Measurements from ENCODE around the gene OR2H2.

Gene OR2H2

DNA sequence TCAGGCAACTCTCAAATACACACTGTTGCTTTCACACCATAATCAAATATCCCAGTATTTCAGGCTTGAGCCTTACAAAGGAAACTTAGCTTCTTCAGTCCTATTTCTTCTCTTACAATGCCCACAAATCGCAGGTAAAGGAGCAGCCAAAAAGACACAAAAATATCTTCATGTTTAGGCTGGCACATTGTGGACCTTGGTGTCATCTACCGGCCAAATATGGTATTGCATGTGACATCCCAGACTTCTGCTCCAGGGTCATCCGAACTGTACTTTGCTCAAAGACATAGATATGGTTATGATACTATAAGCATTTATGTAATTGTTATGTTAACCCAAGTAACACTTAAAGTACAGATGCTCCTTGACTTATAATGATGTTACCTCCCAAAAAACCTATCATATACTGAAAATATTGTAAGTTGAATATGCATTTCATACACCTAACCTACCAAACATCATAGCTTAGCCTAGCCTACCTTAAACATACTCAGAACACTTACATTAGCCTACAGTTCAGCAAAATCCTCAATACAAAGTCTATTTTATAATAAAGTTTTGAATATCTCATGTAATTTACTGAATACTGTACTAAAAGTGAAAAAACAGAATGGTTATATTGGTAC is 4.6 kb downstream of the OR2H2 start:
- no peak for TF ChIP-seq POLR2AphosphoS5 (IDR thresholded peaks at IDR 0.05; ENCODE audit: low read depth, low read length)
- no peak for TF ChIP-seq TAF1 (IDR thresholded peaks at IDR 0.05; ENCODE audit: borderline replicate concordance, insufficient read depth, low read length)
- no peak for TF ChIP-seq REST (IDR thresholded peaks at IDR 0.05; ENCODE audit: insufficient read depth in 1 of 2, low read depth in 2 of 2, low read length in 2 of 2)
- TF ChIP-seq FOXP2 (optimal IDR thresholded peaks at IDR 0.05; ENCODE audit: borderline replicate concordance, extremely low read depth, extremely low read length, insufficient read depth): no peak
- no peak for TF ChIP-seq SIN3A (IDR thresholded peaks at IDR 0.05; ENCODE audit: borderline replicate concordance, insufficient read depth, low read length)

- TF ChIP-seq SIN3A (IDR thresholded peaks at IDR 0.05; ENCODE audit: borderline replicate concordance, insufficient read depth, low read length) (no peak), TAF1 (IDR thresholded peaks at IDR 0.05; ENCODE audit: borderline replicate concordance, insufficient read depth, low read length) (no peak), POLR2AphosphoS5 (IDR thresholded peaks at IDR 0.05; ENCODE audit: low read depth, low read length) (no peak), REST (IDR thresholded peaks at IDR 0.05; ENCODE audit: insufficient read depth in 1 of 2, low read depth in 2 of 2, low read length in 2 of 2) (no peak), FOXP2 (optimal IDR thresholded peaks at IDR 0.05; ENCODE audit: borderline replicate concordance, extremely low read depth, extremely low read length, insufficient read depth) (no peak)
These were observed 5.4 kb downstream of the OR2H2 start for GRCh38 chr6:29590218-29590808.

DNA sequence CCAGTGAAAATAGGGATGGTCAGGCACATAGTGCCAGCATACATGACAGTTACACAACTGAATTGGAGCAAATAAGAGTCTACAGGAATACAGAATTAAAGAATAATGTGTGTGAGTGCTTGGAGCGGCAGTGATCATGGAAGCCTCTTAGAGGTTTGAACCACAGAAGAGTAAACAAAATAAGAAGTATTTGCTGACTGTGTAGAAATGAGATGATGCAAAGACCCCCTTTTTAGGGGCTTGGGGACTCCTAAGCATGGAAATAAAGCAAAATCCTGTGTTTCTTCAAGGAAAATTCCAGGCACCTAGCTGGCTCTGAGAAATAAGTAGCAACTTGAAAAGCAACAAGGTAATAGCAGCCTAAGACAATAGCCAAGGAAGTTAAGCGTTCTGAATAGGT is 6.8 kb downstream of the OR2H2 start:
- TF ChIP-seq POLR2AphosphoS5 (IDR thresholded peaks at IDR 0.05; ENCODE audit: low read depth, low read length) (no peak), TAF1 (IDR thresholded peaks at IDR 0.05; ENCODE audit: borderline replicate concordance, insufficient read depth, low read length) (no peak), SIN3A (IDR thresholded peaks at IDR 0.05; ENCODE audit: borderline replicate concordance, insufficient read depth, low read length) (no peak), FOXP2 (optimal IDR thresholded peaks at IDR 0.05; ENCODE audit: borderline replicate concordance, extremely low read depth, extremely low read length, insufficient read depth) (no peak), REST (IDR thresholded peaks at IDR 0.05; ENCODE audit: insufficient read depth in 1 of 2, low read depth in 2 of 2, low read length in 2 of 2) (no peak)

GRCh38 chr6:29593199-29593855 is 8.4 kb downstream of the OR2H2 start:
- TF ChIP-seq SIN3A (IDR thresholded peaks at IDR 0.05; ENCODE audit: borderline replicate concordance, insufficient read depth, low read length) (no peak), TAF1 (IDR thresholded peaks at IDR 0.05; ENCODE audit: borderline replicate concordance, insufficient read depth, low read length) (no peak), REST (IDR thresholded peaks at IDR 0.05; ENCODE audit: insufficient read depth in 1 of 2, low read depth in 2 of 2, low read length in 2 of 2) (no peak), FOXP2 (optimal IDR thresholded peaks at IDR 0.05; ENCODE audit: borderline replicate concordance, extremely low read depth, extremely low read length, insufficient read depth) (no peak), POLR2AphosphoS5 (IDR thresholded peaks at IDR 0.05; ENCODE audit: low read depth, low read length) (no peak)

All from PFSK-1 (cell line).